Nephron (organoid): Measurements from ENCODE around the gene LRRC8C.
"Not testable (repeated sequence)": the region's sequence is repeated elsewhere in the genome, so short reads cannot be mapped to it uniquely, and the experiment has no call there.

Source experiments
- H3K27ac Mint-ChIP-seq, 3 experiments: 2 replicates each; pipeline ENCODE4 v1.8.0; 2020; ENCODE audit warnings: mixed read lengths in 3 of 3, mild to moderate bottlenecking in 2 of 3, moderate library complexity in 1 of 3
- H3K27me3 Mint-ChIP-seq: 2 replicates; pipeline ENCODE4 v1.8.0; 2021; ENCODE audit warnings: low read depth, mild to moderate bottlenecking, moderate library complexity, mixed read lengths
- H3K36me3 Mint-ChIP-seq: 2 replicates; pipeline ENCODE4 v1.8.0; 2020; ENCODE audit warnings: low read depth, mixed read lengths
- H3K4me1 Mint-ChIP-seq: 2 replicates; pipeline ENCODE4 v1.8.0; 2020; ENCODE audit warnings: mixed read lengths
- H3K4me3 Mint-ChIP-seq, 3 experiments: 2 replicates each; pipeline ENCODE4 v1.8.0; 2020; ENCODE audit warnings: mild to moderate bottlenecking in 3 of 3, mixed read lengths in 3 of 3, moderate library complexity in 2 of 3
- H3K9me3 Mint-ChIP-seq: 2 replicates; pipeline ENCODE4 v1.8.0; 2020; ENCODE audit warnings: mixed read lengths
- CTCF ChIP-seq, 3 experiments: fragments of 200-600 bp; sonication (generic); IDR thresholded peaks; one replicate each; pipeline ENCODE4 v1.5.0; 2021; ENCODE audit warnings: antibody characterized with exemption in 3 of 3; ENCODE audit not compliant: unreplicated experiment in 3 of 3

LRRC8C gene

GRCh38 chr1:89590341-89591080 is 42.4 kb upstream of the LRRC8C start:
- H3K4me1 Mint-ChIP-seq = no peaks in the 10 kb centered on the region
- no peaks in the 10 kb centered on the region for H3K36me3 Mint-ChIP-seq
- H3K4me3 Mint-ChIP-seq = no peak overlapping the region
- H3K9me3 Mint-ChIP-seq = no peaks in the 10 kb centered on the region
- H3K27me3 Mint-ChIP-seq = no peaks in the 10 kb centered on the region
- no peak for TF ChIP-seq CTCF (IDR thresholded peaks at IDR 0.05; ENCODE audit: unreplicated experiment in 3 of 3)
- H3K27ac Mint-ChIP-seq = no peak overlapping the region

- H3K27me3 Mint-ChIP-seq, H3K4me3 Mint-ChIP-seq, H3K36me3 Mint-ChIP-seq, H3K9me3 Mint-ChIP-seq, H3K4me1 Mint-ChIP-seq, H3K27ac Mint-ChIP-seq: not testable (repeated sequence)
These were observed 40.0 kb upstream of the LRRC8C start for GRCh38 chr1:89592861-89593302.

GRCh38 chr1:89594096-89594740 is 38.7 kb upstream of the LRRC8C start:
- Mint-ChIP-seq H3K9me3 (no peaks in the 10 kb centered on the region), H3K36me3 (no peaks in the 10 kb centered on the region), H3K4me3 (no peak overlapping the region), H3K27me3 (no peaks in the 10 kb centered on the region), H3K27ac (no peak overlapping the region), H3K4me1 (no peaks in the 10 kb centered on the region)
- no peak for TF ChIP-seq CTCF (IDR thresholded peaks at IDR 0.05; ENCODE audit: unreplicated experiment in 3 of 3)

- Mint-ChIP-seq H3K4me1 (no peaks in the 10 kb centered on the region), H3K4me3 (no peak overlapping the region), H3K36me3 (no peaks in the 10 kb centered on the region), H3K27ac (no peak overlapping the region), H3K27me3 (peaks cover 4% of the 10 kb centered on the region), H3K9me3 (no peaks in the 10 kb centered on the region)
- no peak for TF ChIP-seq CTCF (IDR thresholded peaks at IDR 0.05; ENCODE audit: unreplicated experiment in 3 of 3)
These were observed 36.2 kb upstream of the LRRC8C start for GRCh38 chr1:89596698-89597097.

- H3K27ac Mint-ChIP-seq = no peak overlapping the region
- no peak overlapping the region for H3K4me3 Mint-ChIP-seq
- H3K36me3 Mint-ChIP-seq = no peaks in the 10 kb centered on the region
- TF ChIP-seq CTCF (IDR thresholded peaks at IDR 0.05; ENCODE audit: unreplicated experiment in 3 of 3) = peak; percentile 58 to 71 (median 61)
- no peaks in the 10 kb centered on the region for H3K9me3 Mint-ChIP-seq
- peaks cover 4% of the 10 kb centered on the region for H3K27me3 Mint-ChIP-seq
- H3K4me1 Mint-ChIP-seq = no peaks in the 10 kb centered on the region
These were observed 34.2 kb upstream of the LRRC8C start for GRCh38 chr1:89598450-89599331.

- Mint-ChIP-seq H3K27ac (no peak overlapping the region), H3K4me3 (no peak overlapping the region), H3K4me1 (no peaks in the 10 kb centered on the region)
These were observed 33.6 kb upstream of the LRRC8C start for GRCh38 chr1:89599332-89599630.

More at GRCh38 chr1:89599332-89599630, 33.6 kb upstream of the LRRC8C start:
- Mint-ChIP-seq H3K36me3 (no peaks in the 10 kb centered on the region), H3K27me3 (peaks cover 4% of the 10 kb centered on the region), H3K9me3 (no peaks in the 10 kb centered on the region)
- TF ChIP-seq CTCF (IDR thresholded peaks at IDR 0.05; ENCODE audit: unreplicated experiment in 3 of 3) = no peak
